Measurements from ENCODE around the gene ANXA1. TPM values are rescaled to one million over a fixed set of nuclear protein-coding genes. Genes with fewer than 3 reads are reported as not detected.

The ANXA1 gene
- total RNA-seq, 1 donor from 2014 or later = 923 TPM

DNA sequence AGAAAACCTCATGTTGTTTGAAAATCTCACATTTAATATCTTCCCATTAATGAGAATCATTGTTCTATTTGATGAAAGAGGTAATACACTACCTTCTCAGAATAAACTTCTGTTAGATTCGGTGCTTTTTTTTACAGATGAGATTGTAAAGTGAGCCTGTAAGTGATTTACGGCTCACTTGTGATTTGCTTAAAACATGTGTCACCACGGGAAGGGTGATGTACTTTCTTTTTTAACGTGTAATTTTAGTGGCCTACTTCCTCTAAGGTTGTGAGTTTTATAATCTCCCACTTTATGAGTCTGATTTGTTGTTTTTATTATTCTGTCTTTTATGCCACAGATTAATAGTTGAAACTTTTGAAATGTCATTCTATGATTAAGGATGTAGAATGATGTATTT is 15.9 kb downstream of the ANXA1 start:
- peaks cover 3% of the 10 kb centered on the region for H3K4me1 Mint-ChIP-seq (ENCODE audit: unreplicated experiment)
- TF ChIP-seq, protein P1, sequence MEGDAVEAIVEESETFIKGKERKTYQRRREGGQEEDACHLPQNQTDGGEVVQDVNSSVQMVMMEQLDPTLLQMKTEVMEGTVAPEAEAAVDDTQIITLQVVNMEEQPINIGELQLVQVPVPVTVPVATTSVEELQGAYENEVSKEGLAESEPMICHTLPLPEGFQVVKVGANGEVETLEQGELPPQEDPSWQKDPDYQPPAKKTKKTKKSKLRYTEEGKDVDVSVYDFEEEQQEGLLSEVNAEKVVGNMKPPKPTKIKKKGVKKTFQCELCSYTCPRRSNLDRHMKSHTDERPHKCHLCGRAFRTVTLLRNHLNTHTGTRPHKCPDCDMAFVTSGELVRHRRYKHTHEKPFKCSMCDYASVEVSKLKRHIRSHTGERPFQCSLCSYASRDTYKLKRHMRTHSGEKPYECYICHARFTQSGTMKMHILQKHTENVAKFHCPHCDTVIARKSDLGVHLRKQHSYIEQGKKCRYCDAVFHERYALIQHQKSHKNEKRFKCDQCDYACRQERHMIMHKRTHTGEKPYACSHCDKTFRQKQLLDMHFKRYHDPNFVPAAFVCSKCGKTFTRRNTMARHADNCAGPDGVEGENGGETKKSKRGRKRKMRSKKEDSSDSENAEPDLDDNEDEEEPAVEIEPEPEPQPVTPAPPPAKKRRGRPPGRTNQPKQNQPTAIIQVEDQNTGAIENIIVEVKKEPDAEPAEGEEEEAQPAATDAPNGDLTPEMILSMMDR (conservative IDR thresholded peaks at IDR 0.05) = no peak
- H3K36me3 Mint-ChIP-seq = peaks cover 32% of the 10 kb centered on the region
- peak overlapping the region; percentile 27 for H3K4me3 Mint-ChIP-seq
- H3K27ac Mint-ChIP-seq = peak overlapping the region; percentile 80
- no peaks in the 10 kb centered on the region for H3K9me3 Mint-ChIP-seq
- DNase-seq (ENCODE audit: extremely low spot score, unreplicated experiment) = no peak
- peaks cover 26% of the 10 kb centered on the region for H3K27me3 Mint-ChIP-seq

DNA sequence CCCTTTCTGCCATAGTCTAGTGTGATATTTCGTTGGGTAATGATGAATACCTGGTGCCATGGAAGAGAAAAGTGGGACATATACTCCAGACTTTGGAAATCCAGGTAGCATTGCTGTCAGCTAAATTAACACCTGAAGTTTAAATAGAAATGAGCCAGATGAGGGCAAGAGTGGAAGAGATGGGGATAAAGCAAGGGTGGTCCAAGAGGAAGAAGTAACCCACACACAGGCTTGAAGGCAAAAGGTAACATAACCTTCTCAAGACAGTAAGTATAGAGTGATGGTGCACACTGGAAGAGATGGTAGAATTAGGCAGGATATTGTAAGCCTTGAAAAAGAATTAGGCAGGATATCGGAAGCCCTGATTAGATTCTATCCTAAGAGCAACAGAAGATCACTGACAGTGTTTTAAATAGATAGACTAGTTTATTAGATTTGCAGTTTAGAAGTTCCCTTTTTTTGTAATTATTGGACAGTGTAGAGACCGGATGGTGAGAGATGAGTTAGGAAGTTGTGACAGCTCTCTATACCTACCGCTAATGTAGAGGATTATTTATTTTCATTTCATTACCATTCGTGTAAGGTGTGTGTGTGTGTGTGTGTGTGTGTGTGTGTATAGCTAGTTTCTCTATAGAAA is 16.8 kb downstream of the ANXA1 start:
- Mint-ChIP-seq H3K9me3 (no peaks in the 10 kb centered on the region), H3K27ac (peak overlapping the region; percentile 80), H3K36me3 (peaks cover 26% of the 10 kb centered on the region), H3K27me3 (peaks cover 28% of the 10 kb centered on the region), H3K4me1 (ENCODE audit: unreplicated experiment) (peaks cover 2% of the 10 kb centered on the region), H3K4me3 (peak overlapping the region; percentile 18)
- no peak for DNase-seq (ENCODE audit: extremely low spot score, unreplicated experiment)
- TF ChIP-seq, protein P1 (conservative IDR thresholded peaks at IDR 0.05) = no peak

DNA sequence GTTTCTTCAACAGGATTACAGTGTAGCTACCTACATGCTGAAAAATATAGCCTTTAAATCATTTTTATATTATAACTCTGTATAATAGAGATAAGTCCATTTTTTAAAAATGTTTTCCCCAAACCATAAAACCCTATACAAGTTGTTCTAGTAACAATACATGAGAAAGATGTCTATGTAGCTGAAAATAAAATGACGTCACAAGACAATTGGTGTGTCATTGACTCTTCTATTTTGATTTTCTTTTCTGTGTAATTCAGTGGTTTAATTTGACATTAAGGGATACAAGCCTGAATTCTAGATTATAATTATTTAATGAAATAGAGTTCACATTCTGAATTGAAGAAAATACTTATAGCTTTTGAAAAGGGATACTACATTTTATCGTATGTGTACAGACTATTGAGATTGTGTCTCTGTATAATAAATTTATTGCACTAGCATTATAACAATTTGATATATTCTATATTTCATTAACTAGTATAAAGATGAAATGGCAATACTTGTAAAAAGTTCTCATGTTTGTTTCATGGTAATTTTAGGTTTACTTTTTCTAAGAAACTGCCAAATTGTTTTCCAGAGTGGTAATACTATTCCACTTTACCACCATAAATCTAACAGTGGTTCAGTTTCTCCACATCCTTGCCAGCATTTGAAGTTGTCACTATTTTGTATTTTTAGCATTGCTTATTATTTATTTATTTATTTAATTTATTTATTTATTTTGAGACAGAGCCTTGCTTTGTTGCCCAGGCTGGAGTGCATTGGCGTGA is 18.7 kb downstream of the ANXA1 start:
- H3K4me3 Mint-ChIP-seq = no peak overlapping the region
- H3K4me1 Mint-ChIP-seq (ENCODE audit: unreplicated experiment) = no peaks in the 10 kb centered on the region
- H3K27me3 Mint-ChIP-seq = peaks cover 28% of the 10 kb centered on the region
- no peak for DNase-seq (ENCODE audit: extremely low spot score, unreplicated experiment)
- H3K9me3 Mint-ChIP-seq = no peaks in the 10 kb centered on the region
- TF ChIP-seq, protein P1 (conservative IDR thresholded peaks at IDR 0.05) = no peak
- peaks cover 18% of the 10 kb centered on the region for H3K36me3 Mint-ChIP-seq
- no peak overlapping the region for H3K27ac Mint-ChIP-seq

DNA sequence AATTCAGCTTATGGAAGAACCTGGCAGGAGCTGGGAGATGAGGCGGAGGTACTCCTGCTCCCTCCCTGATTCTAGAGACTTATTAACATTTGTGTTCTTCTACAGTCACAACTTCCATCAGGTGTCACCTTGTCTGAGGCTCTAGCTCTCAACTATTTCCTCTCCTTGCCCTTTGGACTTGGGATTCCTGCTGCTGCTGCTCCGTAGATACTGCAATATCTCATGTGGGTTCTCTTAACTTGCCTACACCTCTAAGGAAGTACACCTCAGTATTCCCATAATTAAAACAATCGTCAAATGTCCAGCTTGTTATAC is 21.2 kb downstream of the ANXA1 start:
- TF ChIP-seq, protein P1 (conservative IDR thresholded peaks at IDR 0.05) = no peak
- DNase-seq (ENCODE audit: extremely low spot score, unreplicated experiment) = no peak
- peak overlapping the region; percentile 60 for H3K4me3 Mint-ChIP-seq
- H3K27ac Mint-ChIP-seq = peak overlapping the region; percentile 86
- H3K27me3 Mint-ChIP-seq = peaks cover 18% of the 10 kb centered on the region
- H3K4me1 Mint-ChIP-seq (ENCODE audit: unreplicated experiment) = no peaks in the 10 kb centered on the region
- no peaks in the 10 kb centered on the region for H3K9me3 Mint-ChIP-seq
- H3K36me3 Mint-ChIP-seq = peaks cover 10% of the 10 kb centered on the region

DNA sequence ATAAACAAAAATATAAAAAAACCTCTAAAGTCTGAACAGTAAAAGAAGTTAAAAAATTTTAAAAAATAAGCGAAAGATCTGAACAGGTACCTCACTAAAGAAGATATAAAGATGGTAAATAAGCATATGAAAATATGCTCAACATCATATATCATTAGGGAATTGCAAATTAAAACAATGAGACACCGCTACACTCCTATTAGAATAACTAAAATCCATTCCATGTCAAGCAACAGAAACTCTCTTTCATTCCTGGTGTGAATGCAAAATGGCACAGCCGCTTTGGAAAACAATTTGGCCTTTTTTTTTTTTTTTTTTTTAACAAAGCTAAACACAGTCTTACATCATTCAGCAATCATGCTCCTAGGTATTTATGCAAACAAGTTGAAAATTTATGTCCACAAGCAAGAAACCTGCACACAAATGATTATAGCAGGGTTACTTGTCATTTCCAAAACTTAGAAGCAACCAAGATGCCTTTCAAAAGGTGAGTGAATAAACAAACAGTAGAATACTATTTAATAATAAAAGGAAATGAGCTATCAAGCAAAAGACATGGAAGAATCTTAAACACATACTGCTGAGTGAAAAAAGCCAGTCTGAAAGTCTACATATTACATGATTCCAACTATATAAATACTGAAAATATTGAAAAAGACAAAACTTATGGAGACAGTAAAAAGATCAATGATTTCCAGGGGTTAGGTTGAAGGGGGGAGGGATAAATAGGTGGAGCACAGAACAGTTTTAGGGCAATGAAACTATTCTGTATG is 22.1 kb downstream of the ANXA1 start:
- Mint-ChIP-seq H3K4me3 (no peak overlapping the region), H3K9me3 (no peaks in the 10 kb centered on the region), H3K4me1 (ENCODE audit: unreplicated experiment) (no peaks in the 10 kb centered on the region), H3K36me3 (peaks cover 3% of the 10 kb centered on the region), H3K27ac (peak overlapping the region; percentile 50), H3K27me3 (peaks cover 10% of the 10 kb centered on the region)
- TF ChIP-seq, protein P1 (conservative IDR thresholded peaks at IDR 0.05) = no peak
- no peak for DNase-seq (ENCODE audit: extremely low spot score, unreplicated experiment)

Measured in type B pancreatic cell (in vitro differentiated cells).